Osteoblast (primary cell): Measurements from ENCODE around the gene RASAL2. TPM values are rescaled to one million over a fixed set of nuclear protein-coding genes. Genes with fewer than 3 reads are reported as not detected.

ENCODE experiments used
- DNase-seq: peaks from one replicate; pipeline ENCODE4 v3.0.0; 2011; ENCODE audit warnings: low spot score, mixed read lengths; ENCODE audit not compliant: insufficient read length; ENCODE audit errors: missing footprints
- H2AFZ ChIP-seq: 2 replicates; pipeline ENCODE4 v1.6.0; 2011; ENCODE audit warnings: mild to moderate bottlenecking, low read length
- H3K27ac ChIP-seq: 2 replicates; pipeline ENCODE4 v1.5.1; 2011; ENCODE audit warnings: mild to moderate bottlenecking, low read depth, low read length, moderate library complexity
- H3K27me3 ChIP-seq: 2 replicates; pipeline ENCODE4 v1.6.0; 2012; ENCODE audit warnings: mild to moderate bottlenecking, control low read depth, inconsistent platforms, low read length, moderate library complexity; ENCODE audit not compliant: insufficient read depth
- H3K36me3 ChIP-seq: 2 replicates; pipeline ENCODE4 v1.5.1; 2011; ENCODE audit warnings: mild to moderate bottlenecking, low read length, control low read depth, moderate library complexity; ENCODE audit not compliant: insufficient read depth
- H3K4me1 ChIP-seq: 2 replicates; pipeline ENCODE4 v1.5.1; 2011; ENCODE audit warnings: mild to moderate bottlenecking, low read length, control low read depth, moderate library complexity; ENCODE audit not compliant: insufficient read depth
- H3K4me2 ChIP-seq: 2 replicates; pipeline ENCODE4 v1.6.0; 2011; ENCODE audit warnings: mild to moderate bottlenecking, low read length; ENCODE audit not compliant: insufficient read depth
- H3K4me3 ChIP-seq: fragments of 200-600 bp; sonication (generic); 3 replicates; pipeline ENCODE4 v1.5.1; 2012; ENCODE audit warnings: mild to moderate bottlenecking, low read length, inconsistent platforms; ENCODE audit not compliant: insufficient read depth
- H3K79me2 ChIP-seq: 2 replicates; pipeline ENCODE4 v1.6.0; 2012; ENCODE audit warnings: mild to moderate bottlenecking, low read length, control low read depth, inconsistent platforms; ENCODE audit not compliant: insufficient read depth
- H3K9me3 ChIP-seq: 2 replicates; pipeline ENCODE4 v1.5.1; 2011; ENCODE audit warnings: low read depth, low read length, control low read depth
- H4K20me1 ChIP-seq: 2 replicates; pipeline ENCODE4 v1.6.0; 2012; ENCODE audit warnings: mild to moderate bottlenecking, low read length, control low read depth; ENCODE audit not compliant: insufficient read depth
- CTCF ChIP-seq: IDR thresholded peaks from 2 replicates; pipeline ENCODE4 v1.5.1; 2011; ENCODE audit warnings: mild to moderate bottlenecking, low read depth, low read length, moderate library complexity; ENCODE audit errors: extremely low read depth
- total RNA-seq: library from RNA; depleted of rRNA; stranded (reverse); fragments of >200 nt; gene quantifications from 2 replicates; pipeline ENCODE4 v1.2.3, GENCODE V29; 2012

RASAL2 gene
- total RNA-seq, 1 donor = 59.4 TPM

- Histone ChIP-seq H3K36me3 (no peaks in the 10 kb centered on the region), H3K27me3 (no peaks in the 10 kb centered on the region), H3K79me2 (peaks cover 7% of the 10 kb centered on the region), H3K9me3 (no peaks in the 10 kb centered on the region), H3K4me3 (no peak overlapping the region), H4K20me1 (no peaks in the 10 kb centered on the region), H2AFZ (no peak overlapping the region), H3K27ac (no peak overlapping the region), H3K4me1 (no peaks in the 10 kb centered on the region), H3K4me2 (no peak overlapping the region)
- TF ChIP-seq CTCF = no peak
- DNase-seq = no peak
Observed at GRCh38 chr1:178409541-178409940, 315.6 kb downstream of the RASAL2 start.

GRCh38 chr1:178411756-178412399, 318.0 kb downstream of the RASAL2 start:
- Histone ChIP-seq H3K4me1 (no peaks in the 10 kb centered on the region), H3K9me3 (no peaks in the 10 kb centered on the region), H3K79me2 (no peaks in the 10 kb centered on the region), H4K20me1 (no peaks in the 10 kb centered on the region), H3K36me3 (no peaks in the 10 kb centered on the region), H3K4me2 (no peak overlapping the region), H3K27ac (no peak overlapping the region), H2AFZ (no peak overlapping the region), H3K4me3 (no peak overlapping the region), H3K27me3 (no peaks in the 10 kb centered on the region)
- DNase-seq = no peak
- TF ChIP-seq CTCF = no peak

- no peak overlapping the region for H3K27ac ChIP-seq
- no peaks in the 10 kb centered on the region for H3K4me1 ChIP-seq
- no peaks in the 10 kb centered on the region for H3K9me3 ChIP-seq
- H3K4me3 ChIP-seq = no peak overlapping the region
- H3K36me3 ChIP-seq = no peaks in the 10 kb centered on the region
- H3K4me2 ChIP-seq = no peak overlapping the region
- H4K20me1 ChIP-seq = no peaks in the 10 kb centered on the region
- no peak for TF ChIP-seq CTCF
- no peak for DNase-seq
- H3K27me3 ChIP-seq = no peaks in the 10 kb centered on the region
- no peaks in the 10 kb centered on the region for H3K79me2 ChIP-seq
- H2AFZ ChIP-seq = no peak overlapping the region
Observed at GRCh38 chr1:178412400-178412770, 318.5 kb downstream of the RASAL2 start.

GRCh38 chr1:178417858-178418257, 324.0 kb downstream of the RASAL2 start:
- no peak for TF ChIP-seq CTCF
- Histone ChIP-seq H3K4me2 (no peak overlapping the region), H4K20me1 (no peaks in the 10 kb centered on the region), H3K9me3 (no peaks in the 10 kb centered on the region), H2AFZ (no peak overlapping the region), H3K4me1 (no peaks in the 10 kb centered on the region), H3K27me3 (no peaks in the 10 kb centered on the region), H3K27ac (no peak overlapping the region), H3K4me3 (no peak overlapping the region), H3K36me3 (no peaks in the 10 kb centered on the region), H3K79me2 (no peaks in the 10 kb centered on the region)
- DNase-seq = no peak
